ENCODE results near the gene PI4K2B. TPM values are rescaled to one million over a fixed set of nuclear protein-coding genes. Genes with fewer than 3 reads are reported as not detected.
"Not testable (repeated sequence)": the region's sequence is repeated elsewhere in the genome, so short reads cannot be mapped to it uniquely, and the experiment has no call there.

The PI4K2B gene
- total RNA-seq, 1 experiment from 2014 or later: 28.4 TPM

DNA sequence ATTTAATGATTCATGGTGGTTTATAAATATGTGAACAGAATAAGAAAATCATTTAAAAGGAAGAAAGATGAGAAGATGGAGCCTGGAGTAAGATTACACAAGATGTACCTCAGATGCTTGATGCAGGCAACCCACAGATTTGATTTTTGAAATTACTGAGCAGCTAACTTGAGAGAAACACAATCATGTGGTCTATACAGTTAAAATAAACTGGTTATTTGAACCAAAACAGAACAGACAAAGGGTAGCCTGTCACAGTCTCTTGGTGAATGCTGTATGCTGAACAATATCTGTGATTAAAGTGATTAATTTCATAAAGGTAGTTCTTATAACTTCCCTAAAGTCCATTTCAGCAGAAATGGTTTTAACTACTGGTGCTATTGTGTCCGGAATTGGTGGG lies 4.2 kb downstream of the PI4K2B start:
- DNase-seq (ENCODE audit: low read depth): no peak
- in situ Hi-C loops (cut with HindIII; ENCODE audit: low pct_unique_long_range_greater_than_20kb, low sequenced_read_pairs): no loop called here

DNA sequence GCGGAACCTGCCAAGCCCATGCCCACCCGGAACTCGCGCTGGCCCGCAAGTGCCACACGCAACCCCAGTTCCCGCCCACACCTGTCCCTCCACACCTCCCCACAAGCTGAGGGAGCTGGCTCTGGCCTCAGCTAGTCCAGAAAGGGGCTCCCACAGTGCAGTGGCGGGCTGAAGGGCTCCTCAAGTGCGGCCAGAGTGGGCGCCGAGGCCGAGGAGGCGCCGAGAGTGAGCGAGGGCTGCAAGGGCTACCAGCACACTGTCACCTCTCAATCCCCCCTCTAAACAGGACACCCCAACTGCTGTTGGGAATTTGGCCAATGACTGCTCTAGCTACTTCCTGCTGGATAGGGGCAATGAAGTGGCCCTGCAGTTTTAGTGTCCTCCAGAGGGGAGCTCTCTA lies 5.7 kb downstream of the PI4K2B start:
- DNase-seq (ENCODE audit: low read depth); in situ Hi-C loops (cut with HindIII; ENCODE audit: low pct_unique_long_range_greater_than_20kb, low sequenced_read_pairs): not testable (repeated sequence)

DNA sequence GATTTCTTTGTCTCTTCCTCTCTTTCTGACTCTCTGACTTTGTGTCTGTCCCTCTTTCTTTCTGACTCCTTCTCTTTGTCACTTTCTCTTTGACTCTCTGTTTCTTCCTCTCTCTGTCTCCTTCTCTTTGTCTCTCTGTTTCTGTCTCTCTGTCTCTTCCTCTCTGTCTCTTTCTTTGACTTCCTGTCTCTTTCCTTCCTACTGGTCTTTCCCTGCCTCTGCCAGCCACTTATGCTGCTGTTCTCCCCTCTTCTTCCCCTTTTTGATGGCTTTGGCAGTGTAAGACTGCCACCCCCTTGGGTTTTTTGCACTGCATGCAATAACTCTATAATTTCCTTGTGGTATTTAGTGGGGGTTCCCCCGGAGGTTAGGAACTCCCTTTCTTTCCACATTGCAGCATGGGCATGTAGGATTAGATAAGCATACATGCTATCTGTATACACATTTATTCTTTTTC lies 6.9 kb downstream of the PI4K2B start:
- DNase-seq (ENCODE audit: low read depth); in situ Hi-C loops (cut with HindIII; ENCODE audit: low pct_unique_long_range_greater_than_20kb, low sequenced_read_pairs): not testable (repeated sequence)

DNA sequence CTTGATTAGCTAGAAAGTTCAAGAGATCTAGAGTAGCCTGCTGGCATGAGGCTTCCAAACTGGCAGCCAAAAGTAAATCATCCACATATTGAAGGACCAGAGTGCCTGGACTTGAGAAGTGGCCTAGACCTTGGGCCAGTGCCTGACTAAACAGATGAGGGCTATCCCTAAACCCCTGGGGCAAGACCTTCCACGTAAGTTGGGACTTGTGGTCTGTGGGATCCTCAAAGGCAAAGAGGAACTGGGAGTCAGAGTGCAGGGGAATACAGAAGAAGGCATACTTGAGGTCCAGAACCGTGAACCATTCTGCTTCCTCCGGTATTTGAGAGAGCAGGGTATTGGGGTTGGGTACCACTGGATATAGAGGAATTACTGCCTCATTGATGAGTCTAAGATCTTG lies 8.4 kb downstream of the PI4K2B start:
- DNase-seq (ENCODE audit: low read depth); in situ Hi-C loops (cut with HindIII; ENCODE audit: low pct_unique_long_range_greater_than_20kb, low sequenced_read_pairs): not testable (repeated sequence)

DNA sequence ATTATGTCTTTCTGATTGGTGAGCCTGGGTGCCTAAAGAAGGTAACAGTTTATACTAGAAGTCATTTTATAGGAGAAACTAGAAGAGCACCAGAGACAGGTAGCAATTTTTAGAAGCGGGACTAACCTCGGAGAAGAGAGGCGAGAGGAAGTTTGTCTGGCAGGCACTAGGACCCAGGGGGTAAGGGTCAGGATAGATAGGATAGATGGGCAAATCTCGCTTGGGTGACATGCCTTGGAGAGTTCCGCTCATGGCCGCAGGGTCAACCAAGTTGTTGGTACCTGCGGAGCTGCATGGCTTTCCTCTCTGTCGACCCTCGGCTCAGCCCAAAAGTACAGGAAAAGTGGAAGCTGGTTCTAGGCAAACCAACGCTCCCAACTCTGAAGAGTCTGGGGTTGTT lies 11.3 kb downstream of the PI4K2B start:
- DNase-seq (ENCODE audit: low read depth): no peak
- in situ Hi-C loops (cut with HindIII; ENCODE audit: low pct_unique_long_range_greater_than_20kb, low sequenced_read_pairs): no loop called here

DNA sequence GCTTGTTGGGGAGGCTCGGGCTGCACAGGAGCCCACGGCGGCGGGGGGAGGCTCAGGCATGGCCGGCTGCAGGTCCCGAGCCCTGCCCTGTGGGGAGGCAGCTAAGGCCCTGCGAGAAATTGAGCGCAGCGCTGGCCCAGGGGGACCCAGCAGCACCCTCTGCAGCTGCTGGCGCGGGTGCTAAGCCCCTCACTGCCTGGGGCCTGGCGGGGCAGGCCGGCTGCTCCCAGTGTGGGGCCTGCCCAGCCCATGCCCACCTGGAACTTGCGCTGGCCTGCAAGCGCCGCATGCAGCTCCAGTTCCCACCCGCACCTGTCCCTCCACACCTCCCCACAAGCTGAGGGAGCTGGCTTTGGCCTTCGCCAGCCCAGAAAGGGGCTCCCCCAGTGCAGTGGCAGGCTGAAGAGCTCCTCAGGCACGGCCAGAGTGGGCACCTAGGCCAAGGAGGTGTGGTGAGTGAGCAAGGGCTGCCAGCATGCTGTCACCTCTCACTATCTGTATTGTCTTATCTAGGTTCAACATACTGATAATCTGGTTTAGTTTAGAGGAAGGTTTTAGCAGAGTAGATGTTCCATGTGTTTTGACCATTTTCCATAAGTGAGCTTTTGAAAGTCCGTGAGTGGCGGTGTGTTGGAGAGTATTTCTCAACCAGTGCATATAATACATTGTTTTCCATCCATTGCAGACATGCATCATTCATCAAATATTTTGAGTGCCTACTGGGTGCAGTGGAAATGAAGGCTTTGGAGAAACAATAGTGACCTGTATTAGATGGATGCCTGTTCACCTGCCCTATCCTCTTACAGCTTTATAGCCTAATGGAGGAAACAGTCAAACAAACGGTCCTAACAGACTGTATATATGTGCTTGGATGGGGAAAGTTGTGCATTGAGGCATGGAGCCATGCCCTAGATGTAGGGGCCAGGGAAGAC lies 13.1 kb downstream of the PI4K2B start:
- in situ Hi-C loops (cut with HindIII; ENCODE audit: low pct_unique_long_range_greater_than_20kb, low sequenced_read_pairs): no loop called here
- DNase-seq (ENCODE audit: low read depth): no peak

DNA sequence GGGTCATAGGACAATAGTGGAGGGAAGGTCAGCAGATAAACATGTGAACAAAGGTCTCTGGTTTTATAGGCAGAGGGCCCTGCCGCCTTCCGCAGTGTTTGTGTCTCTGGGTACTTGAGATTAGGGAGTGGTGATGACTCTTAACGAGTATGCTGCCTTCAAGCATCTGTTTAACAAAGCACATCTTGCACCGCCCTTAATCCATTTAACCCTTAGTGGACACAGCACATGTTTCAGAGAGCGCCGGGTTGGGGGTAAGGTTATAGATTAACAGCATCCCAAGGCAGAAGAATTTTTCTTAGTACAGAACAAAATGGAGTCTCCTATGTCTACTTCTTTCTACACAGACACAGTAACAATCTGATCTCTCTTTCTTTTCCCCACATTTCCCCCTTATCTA lies 15.0 kb downstream of the PI4K2B start:
- in situ Hi-C loops (cut with HindIII; ENCODE audit: low pct_unique_long_range_greater_than_20kb, low sequenced_read_pairs); DNase-seq (ENCODE audit: low read depth): not testable (repeated sequence)

DNA sequence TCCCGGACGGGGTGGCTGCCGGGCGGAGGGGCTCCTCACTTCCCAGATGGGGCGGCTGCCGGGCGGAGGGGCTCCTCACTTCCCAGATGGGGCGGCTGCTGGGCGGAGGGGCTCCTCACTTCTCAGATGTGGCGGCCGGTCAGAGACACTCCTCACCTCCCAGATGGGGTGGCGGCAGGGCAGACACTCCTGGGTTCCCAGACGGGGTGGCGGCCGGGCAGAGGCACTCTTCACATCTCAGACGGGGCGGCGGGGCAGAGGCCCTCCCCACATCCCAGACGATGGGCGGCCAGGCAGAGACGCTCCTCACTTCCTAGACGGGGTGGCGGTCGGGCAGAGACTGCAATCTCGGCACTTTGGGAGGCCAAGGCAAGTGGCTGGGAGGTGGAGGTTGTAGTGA lies 15.7 kb downstream of the PI4K2B start:
- in situ Hi-C loops (cut with HindIII; ENCODE audit: low pct_unique_long_range_greater_than_20kb, low sequenced_read_pairs): not testable (repeated sequence)

DNA sequence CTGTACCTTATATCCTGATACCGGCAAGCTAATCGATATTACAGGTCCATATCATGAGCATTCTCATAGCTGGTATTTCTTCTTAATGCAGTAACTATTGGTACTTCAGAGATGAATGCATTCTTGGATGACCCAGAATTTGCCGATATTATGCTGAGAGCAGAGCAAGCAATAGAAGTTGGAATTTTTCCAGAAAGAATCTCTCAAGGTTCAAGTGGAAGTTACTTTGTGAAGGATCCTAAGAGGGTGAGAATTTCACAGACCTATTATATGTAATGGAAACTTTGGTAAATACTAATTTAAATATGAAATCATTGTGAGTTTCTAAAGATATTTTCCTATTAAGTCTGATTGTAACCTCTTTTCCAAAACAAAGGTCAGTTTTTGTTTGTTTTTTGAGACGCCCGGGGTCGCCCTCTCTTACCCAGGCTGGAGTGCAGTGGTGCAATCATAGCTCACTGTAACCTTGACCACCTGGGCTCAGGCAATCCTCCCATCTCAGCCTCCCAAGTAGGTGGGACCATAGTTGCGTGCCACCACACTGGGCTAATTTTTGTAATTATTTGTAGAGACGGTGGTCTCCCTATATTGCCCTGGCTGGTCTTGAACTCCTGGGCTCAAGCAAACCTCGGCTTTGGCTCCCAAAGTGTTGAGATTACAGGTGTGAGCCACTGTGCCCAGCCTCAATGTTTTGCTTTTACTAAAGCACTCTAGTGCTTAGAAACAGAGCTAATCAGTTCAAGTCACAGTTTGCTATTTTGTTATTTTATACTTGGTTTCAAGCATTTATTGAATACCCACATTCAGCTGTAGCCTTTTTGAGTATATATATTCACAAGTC lies 18.6 kb downstream of the PI4K2B start:
- DNase-seq (ENCODE audit: low read depth): no peak
- in situ Hi-C loops (cut with HindIII; ENCODE audit: low pct_unique_long_range_greater_than_20kb, low sequenced_read_pairs): no loop called here

More for the DNA sequence above, 15.7 kb downstream of the PI4K2B start:
- DNase-seq (ENCODE audit: low read depth): not testable (repeated sequence)

DNA sequence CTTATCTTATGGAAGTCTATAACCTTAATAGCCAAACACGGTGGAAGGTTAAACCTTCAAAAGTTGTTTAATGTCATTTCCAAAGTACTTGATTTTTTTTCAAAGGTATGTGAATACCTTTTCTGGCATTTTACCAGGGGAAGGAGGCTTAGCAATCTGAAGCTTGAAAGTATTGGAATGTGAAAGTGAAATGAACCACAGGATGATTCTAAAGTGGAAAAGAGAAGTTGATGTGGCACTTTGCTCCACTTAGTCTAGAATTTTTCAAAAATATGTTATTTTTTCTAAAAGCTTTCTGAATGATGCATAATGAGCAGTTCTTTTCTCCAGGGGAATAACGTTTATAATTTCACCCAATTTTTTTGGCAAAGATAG lies 19.2 kb downstream of the PI4K2B start:
- no peak for DNase-seq (ENCODE audit: low read depth)
- in situ Hi-C loops (cut with HindIII; ENCODE audit: low pct_unique_long_range_greater_than_20kb, low sequenced_read_pairs): no loop called here

DNA sequence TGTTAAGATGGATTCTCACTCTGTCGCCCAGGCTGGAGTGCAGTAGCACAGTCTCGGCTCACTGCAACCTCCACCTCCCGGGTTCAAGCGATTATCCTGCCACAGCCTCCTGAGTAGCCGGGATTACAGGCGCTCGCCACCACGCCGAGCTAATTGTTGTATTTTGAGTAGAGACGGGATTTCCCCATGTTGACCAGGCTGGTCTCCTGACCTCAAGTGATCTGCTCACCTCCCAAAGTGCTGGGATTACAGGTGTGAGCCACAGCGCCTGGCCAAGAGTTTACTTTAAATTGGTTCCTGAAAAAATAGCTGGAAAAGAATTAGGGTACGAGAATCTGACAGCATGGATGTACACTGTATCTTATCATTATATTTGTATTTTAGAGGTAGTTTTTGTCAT lies 20.0 kb downstream of the PI4K2B start:
- DNase-seq (ENCODE audit: low read depth); in situ Hi-C loops (cut with HindIII; ENCODE audit: low pct_unique_long_range_greater_than_20kb, low sequenced_read_pairs): not testable (repeated sequence)

DNA sequence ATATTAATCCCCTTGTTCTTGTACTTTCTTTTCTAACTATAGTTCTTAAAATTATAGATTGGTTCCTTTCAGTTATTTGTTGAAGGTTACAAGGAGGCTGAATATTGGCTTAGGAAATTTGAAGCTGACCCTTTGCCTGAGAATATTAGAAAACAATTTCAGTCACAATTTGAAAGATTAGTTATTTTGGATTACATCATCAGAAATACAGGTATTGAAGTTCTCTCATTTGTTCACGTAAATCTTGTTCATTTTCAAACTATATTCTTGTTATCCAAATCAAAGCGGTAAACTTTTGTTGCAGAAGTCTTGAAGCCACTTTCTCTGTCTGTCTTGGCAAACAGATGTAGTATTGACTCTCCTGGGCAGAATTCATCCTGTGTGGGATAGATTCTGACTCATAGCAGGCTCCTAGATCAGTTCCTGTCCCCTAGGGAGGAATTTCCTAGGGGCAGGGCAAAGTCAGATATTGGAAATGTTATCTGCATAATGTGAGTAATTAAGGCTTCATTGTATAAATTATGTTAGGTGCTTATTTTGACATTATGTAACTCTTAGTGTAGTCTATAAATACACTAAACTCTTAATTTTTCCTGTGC lies 25.2 kb downstream of the PI4K2B start:
- DNase-seq (ENCODE audit: low read depth): no peak
- in situ Hi-C loops (cut with HindIII; ENCODE audit: low pct_unique_long_range_greater_than_20kb, low sequenced_read_pairs): no loop called here

DNA sequence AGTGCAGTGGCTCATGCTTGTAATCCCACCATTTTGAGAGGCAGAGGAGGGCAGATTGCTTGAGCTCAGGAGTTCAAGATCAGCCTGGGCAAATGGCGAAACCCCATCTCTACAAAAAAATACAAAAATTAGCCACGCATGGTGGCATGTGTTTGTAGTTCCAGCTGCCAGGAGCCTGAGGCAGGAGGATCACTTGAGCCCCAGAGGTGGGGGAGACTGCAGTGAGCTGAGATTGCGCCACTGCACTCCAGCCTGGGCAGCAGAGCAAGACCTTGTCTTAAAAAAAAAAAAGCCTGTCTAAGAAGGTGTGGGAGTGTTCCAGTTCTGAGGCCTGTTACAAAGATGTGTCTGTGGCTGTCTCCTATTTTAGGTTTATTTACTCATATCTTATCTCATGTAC lies 38.0 kb downstream of the PI4K2B start:
- DNase-seq (ENCODE audit: low read depth): no peak
- in situ Hi-C loops (cut with HindIII; ENCODE audit: low pct_unique_long_range_greater_than_20kb, low sequenced_read_pairs): no loop called here

DNA sequence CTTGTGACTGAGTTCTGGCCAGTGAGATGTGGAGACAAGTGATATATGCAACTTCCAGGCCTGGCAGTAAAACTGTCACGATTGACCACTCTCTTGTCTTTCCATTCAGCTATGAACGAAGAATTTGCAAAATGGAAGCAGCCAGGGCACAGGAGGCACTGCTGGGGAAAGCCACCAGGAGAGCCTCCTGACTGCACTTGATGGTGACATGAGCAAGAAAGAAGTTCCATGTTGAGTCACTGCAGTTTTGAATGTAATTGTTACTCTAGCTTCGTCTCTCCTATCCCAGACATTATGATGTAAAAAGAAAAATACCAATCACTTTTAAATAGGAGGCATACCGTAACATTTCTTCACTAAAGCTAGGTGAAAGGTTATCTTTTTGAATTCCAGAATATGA lies 46.4 kb downstream of the PI4K2B start:
- no peak for DNase-seq (ENCODE audit: low read depth)
- in situ Hi-C loops (cut with HindIII; ENCODE audit: low pct_unique_long_range_greater_than_20kb, low sequenced_read_pairs): no loop called here

DNA sequence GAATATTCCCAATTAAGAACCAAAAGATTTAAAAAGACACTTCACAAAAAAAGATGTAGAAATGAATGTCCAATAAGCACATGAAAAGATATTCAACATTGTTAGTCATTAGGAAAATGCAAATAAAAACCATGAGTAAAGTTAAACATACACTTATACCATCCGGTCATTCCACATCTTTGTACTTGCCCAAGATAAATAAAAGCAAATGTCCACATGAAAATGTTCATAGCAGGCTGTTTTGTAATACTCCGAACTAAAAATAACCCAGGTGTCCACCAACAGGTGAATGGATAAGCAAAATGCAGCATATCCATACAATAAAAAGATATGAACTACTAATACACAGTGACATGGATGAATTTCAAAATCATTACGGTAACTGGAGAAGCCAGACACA lies 50.1 kb downstream of the PI4K2B start:
- in situ Hi-C loops (cut with HindIII; ENCODE audit: low pct_unique_long_range_greater_than_20kb, low sequenced_read_pairs): no loop called here
- DNase-seq (ENCODE audit: low read depth): no peak

DNA sequence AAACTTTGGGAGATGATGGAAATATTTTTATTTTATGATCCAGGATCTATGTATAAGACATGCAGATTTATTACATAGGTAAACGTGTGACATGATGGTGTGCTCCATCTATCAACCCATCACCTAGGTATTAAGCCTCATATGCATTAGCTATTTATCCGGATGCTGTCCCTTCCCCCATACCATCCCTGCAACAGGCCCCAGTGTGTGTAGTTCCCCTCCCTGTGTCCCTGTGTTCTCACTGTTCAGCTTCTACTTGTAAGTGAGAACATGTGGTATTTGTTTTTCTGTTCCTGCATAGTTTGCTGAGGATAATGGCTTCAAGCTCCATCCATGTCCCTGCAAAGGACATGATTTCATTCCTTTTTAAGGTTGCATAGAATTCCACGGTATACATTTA lies 50.6 kb downstream of the PI4K2B start:
- in situ Hi-C loops (cut with HindIII; ENCODE audit: low pct_unique_long_range_greater_than_20kb, low sequenced_read_pairs): no loop called here
- no peak for DNase-seq (ENCODE audit: low read depth)

DNA sequence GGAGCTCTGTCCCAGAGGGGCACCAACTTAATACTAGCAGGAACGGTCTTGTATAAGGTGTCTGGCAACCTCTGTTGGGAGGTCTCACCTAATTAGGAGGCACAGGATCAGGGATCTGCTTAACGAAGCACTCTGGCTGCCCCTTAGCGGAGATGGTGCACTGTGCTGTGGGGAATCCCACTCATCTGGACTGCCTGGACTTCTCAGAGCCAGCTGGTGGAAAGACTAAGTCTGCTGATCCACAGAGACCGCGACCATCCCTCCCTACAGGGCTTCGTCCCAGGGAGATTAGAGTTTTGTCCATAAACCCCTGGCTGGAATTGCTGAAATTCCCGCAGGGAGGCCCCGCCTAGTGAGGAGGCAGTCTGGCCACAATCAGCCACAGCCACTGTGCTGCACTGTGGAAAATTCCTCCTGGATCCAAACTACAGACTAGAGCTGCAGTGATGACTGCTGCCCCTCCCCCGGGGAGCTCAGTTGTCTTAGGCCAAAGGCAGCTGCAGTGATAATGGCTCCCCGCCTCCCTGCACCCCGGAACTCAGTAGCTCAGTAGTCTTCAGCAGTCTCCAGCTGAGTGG lies 56.7 kb downstream of the PI4K2B start:
- no peak for DNase-seq (ENCODE audit: low read depth)
- in situ Hi-C loops (cut with HindIII; ENCODE audit: low pct_unique_long_range_greater_than_20kb, low sequenced_read_pairs): no loop called here

DNA sequence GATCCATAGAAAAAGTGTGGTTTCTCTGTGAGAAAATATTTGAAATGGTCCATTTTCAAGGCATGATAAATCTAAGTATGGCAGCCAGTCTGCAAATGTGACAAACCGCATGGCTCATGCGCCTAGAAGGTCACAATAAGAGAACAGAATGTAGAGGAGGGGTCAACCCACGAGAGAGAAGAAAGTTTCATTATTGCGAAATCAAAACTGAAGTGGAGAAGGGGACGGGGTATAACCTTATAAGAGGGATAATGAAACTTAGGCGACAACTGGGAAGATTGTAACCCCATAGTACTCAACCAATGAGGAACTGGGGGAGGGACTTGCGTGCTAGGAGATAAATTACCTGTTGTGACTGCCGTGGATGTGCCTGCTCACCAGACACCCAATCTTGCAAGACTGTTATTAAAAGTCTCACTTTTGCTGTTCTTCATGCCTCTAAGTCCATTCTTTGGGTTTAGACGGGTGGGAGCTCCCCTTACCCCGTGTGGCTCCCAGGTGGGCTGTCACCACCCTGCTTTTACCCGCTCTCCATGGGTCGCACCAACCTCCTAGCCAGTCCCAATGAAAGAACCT lies 57.4 kb downstream of the PI4K2B start:
- in situ Hi-C loops (cut with HindIII; ENCODE audit: low pct_unique_long_range_greater_than_20kb, low sequenced_read_pairs): no loop called here
- DNase-seq (ENCODE audit: low read depth): no peak

Data from Caki2 (cell line).